ENCODE measurements around the gene DRG2.

GRCh38 chr17:18093616-18094408 is 6.1 kb downstream of the DRG2 start:
- TF ChIP-seq EZH2 (IDR thresholded peaks at IDR 0.05) (no peak), POLR2AphosphoS5 (IDR thresholded peaks at IDR 0.05; ENCODE audit: borderline replicate concordance, low read depth, low read length) (no peak), FOXP2 (optimal IDR thresholded peaks at IDR 0.05; ENCODE audit: control extremely low read depth, extremely low read length, insufficient read depth) (no peak)

Measured in SK-N-MC (cell line).